GM18505 (cell line): Measurements from ENCODE around the gene CFAP221.

ENCODE experiments used
- ATAC-seq: cut with Tn5 transposase; IDR thresholded peaks from one replicate; pipeline ENCODE4 v1.9.1; 2021; ENCODE audit not compliant: unreplicated experiment
- POLR2A ChIP-seq: IDR thresholded peaks from 4 replicates; pipeline ENCODE4 v1.6.1; 2011; ENCODE audit warnings: borderline replicate concordance; ENCODE audit not compliant: insufficient read depth, insufficient read length; ENCODE audit errors: extremely low read depth

CFAP221 gene

DNA sequence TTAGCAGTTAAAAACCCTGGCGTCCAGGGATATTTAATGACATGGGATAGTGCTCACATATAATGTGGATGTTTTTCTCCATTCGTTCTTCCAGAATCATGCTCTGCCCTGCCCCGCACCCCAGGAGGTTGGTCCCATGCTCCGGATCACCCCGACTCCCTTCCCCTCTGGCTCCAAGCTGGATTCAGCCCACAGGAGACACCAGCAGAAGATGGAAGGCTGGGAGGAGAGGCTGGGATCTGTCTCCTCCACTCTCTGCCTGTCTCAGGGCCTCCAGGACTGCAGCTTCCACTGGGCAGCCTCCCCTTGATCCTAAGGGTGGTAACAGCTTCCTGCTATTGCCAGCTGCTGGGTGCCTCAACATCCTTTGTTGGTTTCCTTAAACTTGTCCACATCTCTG, 159.3 kb downstream of the CFAP221 start:
- no peak for ATAC-seq
- TF ChIP-seq POLR2A: no peak

DNA sequence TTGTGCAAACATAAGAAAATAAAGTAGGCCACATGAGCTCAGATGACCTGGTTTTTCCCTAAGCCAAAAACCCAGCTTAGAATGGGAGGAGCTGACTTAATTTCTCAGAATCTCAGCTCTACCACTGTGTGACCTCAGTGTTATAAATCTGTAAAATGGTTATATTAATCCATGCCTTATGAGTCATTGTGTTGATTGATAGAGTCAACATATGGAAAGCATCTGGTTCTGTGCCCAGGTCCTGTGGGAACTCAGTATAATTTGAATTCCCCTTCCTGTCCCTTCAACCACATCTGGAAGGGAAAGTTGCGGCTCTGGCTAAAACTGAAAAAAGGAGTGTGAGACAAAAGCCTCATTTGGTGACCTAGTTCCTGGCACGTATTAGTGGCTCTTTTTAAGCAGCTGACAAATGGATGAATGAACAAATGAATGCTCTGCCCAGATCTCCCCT, 160.4 kb downstream of the CFAP221 start:
- ATAC-seq: no peak
- no peak for TF ChIP-seq POLR2A

DNA sequence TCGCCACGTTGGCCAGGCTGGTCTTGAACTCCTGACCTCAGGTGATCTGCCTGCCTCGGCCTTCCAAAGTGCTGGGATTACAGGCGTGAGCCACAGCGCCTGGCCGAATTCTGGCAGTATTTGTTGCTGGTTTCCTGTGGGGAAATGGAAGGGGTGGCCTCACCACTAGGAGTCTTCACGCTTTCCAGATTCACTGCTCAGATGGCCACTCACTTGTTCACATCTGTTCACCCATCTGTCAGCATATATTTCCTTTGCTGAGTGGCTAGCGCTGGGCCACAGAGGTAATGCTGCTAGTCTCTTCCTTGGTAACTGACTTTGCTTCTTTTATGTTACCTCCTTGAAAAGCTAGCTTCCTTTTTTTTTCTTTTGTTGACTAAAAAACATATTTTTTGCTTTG, 162.0 kb downstream of the CFAP221 start:
- ATAC-seq: no peak
- no peak for TF ChIP-seq POLR2A
